ENCODE measurements around the gene PSTPIP2. TPM values are rescaled to one million over a fixed set of nuclear protein-coding genes. Genes with fewer than 3 reads are reported as not detected.
A peak's percentile ranks its signal among the peaks of the same experiment; 100 is the strongest.
"Not testable (repeated sequence)": the region's sequence is repeated elsewhere in the genome, so short reads cannot be mapped to it uniquely, and the experiment has no call there.

PSTPIP2 gene
- total and polyA plus RNA-seq, 5 donors = 1.5 to 4.0 (median 2.3) TPM

DNA sequence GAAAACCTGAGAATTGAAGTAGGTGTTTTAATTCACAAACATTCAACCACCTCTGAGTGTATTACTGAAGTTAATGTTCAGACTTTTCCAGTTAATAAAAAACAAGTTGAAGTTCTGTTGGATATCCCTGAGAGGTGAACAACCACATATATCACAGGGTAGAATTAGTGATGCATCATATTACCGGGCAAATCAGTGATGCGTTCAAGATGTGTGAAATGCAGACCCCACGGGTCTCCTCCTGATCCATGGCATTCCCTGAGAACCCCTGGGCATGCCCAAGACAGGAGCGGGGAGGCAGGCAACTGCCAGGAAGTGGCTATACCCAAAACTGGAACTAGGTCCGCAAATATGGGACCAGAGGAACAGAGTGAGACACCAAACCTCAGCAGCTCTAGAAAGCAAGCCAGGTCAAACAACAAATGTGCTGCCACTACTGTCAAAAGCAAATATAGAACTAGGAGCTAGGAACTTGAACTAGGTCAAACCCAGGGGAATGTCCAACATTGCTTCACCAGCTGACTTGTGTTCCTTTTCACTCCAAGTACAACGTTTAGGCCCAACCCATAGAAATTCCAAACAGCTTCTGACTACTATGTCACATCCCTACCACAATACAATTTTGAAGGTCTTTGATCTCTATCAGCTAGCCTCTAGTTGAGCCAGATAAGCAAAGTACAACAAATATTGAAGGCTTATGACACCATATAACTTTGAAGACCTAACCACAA is 20.2 kb downstream of the PSTPIP2 start:
- Histone ChIP-seq H3K27me3 (ENCODE audit: control insufficient read depth, insufficient read depth) (no peaks in the 10 kb centered on the region), H3K4me3 (ENCODE audit: low read length) (no peak overlapping the region), H3K4me1 (ENCODE audit: control insufficient read depth, insufficient read depth, low read length) (no peaks in the 10 kb centered on the region), H3K27ac (ENCODE audit: low read length) (no peak overlapping the region), H3K9me3 (ENCODE audit: control insufficient read depth, low read length) (no peaks in the 10 kb centered on the region)
- ATAC-seq (peak; percentile 18 to 36), DNase-seq (no peak)
- intact Hi-C loops (cut with DNase I) = no loop called here
- 75% methylated on average over 6 of the region's 6 CpGs for WGBS

DNA sequence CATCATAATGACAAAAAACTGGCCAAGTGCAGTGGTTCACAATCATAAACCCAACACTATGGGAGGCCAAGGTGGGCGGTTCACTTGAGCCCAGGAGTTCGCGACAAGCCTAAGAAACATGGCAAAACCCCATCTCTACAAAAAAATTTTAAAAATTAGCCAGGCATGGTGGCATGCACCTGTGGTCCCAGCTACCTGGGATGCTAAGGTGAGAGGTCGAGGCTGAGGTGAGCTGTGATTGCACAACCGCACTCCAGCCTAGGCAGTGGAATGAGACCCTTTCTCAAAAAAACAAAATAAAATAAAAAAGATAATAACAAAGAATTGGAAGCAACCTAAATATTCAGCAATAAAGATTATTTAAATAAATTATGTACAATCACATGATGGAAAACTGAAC is 21.8 kb downstream of the PSTPIP2 start:
- intact Hi-C loops (cut with DNase I) = no loop called here
- no peak for DNase-seq
- Histone ChIP-seq H3K9me3 (ENCODE audit: control insufficient read depth, low read length) (no peaks in the 10 kb centered on the region), H3K4me1 (ENCODE audit: control insufficient read depth, insufficient read depth, low read length) (no peaks in the 10 kb centered on the region), H3K27me3 (ENCODE audit: control insufficient read depth, insufficient read depth) (no peaks in the 10 kb centered on the region), H3K4me3 (ENCODE audit: low read length) (no peak overlapping the region), H3K27ac (ENCODE audit: low read length) (no peak overlapping the region)
- WGBS = 96% methylated on average over 5 of the region's 5 CpGs
- ATAC-seq = no peak

DNA sequence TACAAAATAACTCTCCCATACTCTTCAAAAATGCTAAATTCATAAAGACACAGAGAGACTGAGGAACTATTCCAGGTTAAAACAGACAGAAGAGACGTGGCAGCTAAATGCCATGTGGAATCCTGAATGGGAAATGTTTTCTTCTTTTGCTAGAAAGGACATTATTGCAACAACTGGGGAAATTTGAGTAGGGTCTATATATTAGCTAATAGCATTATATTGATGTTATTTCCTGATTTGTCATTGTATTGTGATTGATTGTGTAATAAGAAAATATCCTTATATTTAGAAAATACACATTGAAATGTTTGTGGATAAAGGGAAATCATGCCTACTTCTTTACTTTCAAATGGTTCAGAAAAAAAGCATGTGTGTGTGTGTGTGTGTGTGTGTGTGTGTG is 23.4 kb downstream of the PSTPIP2 start:
- WGBS = 86% methylated on average over 1 of the region's 1 CpG
- ATAC-seq (no peak), DNase-seq (no peak)
- H3K4me3 ChIP-seq (ENCODE audit: low read length) = no peak overlapping the region
- H3K9me3 ChIP-seq (ENCODE audit: control insufficient read depth, low read length) = no peaks in the 10 kb centered on the region
- no peaks in the 10 kb centered on the region for H3K27me3 ChIP-seq (ENCODE audit: control insufficient read depth, insufficient read depth)
- intact Hi-C loops (cut with DNase I) = no loop called here
- H3K4me1 ChIP-seq (ENCODE audit: control insufficient read depth, insufficient read depth, low read length) = no peaks in the 10 kb centered on the region
- no peak overlapping the region for H3K27ac ChIP-seq (ENCODE audit: low read length)

DNA sequence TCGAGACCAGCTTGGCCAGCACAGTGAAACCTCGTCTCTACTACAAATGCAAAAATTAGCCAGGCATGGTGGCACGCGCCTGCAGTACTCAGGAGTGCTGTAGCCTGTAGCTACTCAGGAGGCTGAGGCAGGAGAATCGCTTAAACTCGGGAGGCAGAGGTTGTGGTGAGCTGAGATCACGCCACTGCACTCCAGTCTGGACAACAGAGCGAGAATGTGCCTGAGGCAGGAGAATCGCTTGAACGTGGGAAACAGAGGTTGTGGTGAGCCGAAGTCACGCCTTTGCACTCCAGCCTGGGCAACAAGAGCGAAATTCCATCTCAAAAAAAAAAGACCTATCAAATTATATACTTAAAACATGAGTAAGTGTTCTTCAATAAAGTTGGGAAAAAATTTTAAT is 24.7 kb downstream of the PSTPIP2 start:
- H3K27me3 ChIP-seq (ENCODE audit: control insufficient read depth, insufficient read depth); H3K4me1 ChIP-seq (ENCODE audit: control insufficient read depth, insufficient read depth, low read length); ATAC-seq; H3K4me3 ChIP-seq (ENCODE audit: low read length); H3K9me3 ChIP-seq (ENCODE audit: control insufficient read depth, low read length); H3K27ac ChIP-seq (ENCODE audit: low read length); DNase-seq; intact Hi-C loops (cut with DNase I): not testable (repeated sequence)
- WGBS = 95% methylated on average over 13 of the region's 13 CpGs

DNA sequence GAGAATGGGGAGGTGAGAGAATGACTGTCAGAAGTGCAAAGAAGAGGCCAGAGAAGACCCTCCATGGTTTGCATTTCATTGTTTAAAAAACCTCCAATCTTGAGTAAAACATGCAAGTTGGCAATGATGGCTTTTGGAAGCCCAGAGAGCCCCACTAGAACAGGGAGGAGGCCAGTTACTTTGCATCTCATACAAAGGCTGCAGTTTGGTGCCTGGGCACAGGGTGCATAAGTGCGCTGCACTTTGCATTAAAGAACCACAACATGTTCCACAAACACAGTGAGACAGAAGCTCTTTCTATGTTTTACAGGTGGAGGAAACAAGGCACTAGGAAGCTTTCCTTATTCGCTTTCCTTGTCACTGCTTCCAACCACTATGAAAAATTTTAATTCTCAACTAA is 25.4 kb downstream of the PSTPIP2 start:
- DNase-seq (no peak), ATAC-seq (no peak)
- no peaks in the 10 kb centered on the region for H3K27me3 ChIP-seq (ENCODE audit: control insufficient read depth, insufficient read depth)
- no peak overlapping the region for H3K27ac ChIP-seq (ENCODE audit: low read length)
- 96% methylated on average over 2 of the region's 2 CpGs for WGBS
- H3K4me1 ChIP-seq (ENCODE audit: control insufficient read depth, insufficient read depth, low read length) = no peaks in the 10 kb centered on the region
- H3K9me3 ChIP-seq (ENCODE audit: control insufficient read depth, low read length) = no peaks in the 10 kb centered on the region
- intact Hi-C loops (cut with DNase I) = no loop called here
- H3K4me3 ChIP-seq (ENCODE audit: low read length) = no peak overlapping the region

DNA sequence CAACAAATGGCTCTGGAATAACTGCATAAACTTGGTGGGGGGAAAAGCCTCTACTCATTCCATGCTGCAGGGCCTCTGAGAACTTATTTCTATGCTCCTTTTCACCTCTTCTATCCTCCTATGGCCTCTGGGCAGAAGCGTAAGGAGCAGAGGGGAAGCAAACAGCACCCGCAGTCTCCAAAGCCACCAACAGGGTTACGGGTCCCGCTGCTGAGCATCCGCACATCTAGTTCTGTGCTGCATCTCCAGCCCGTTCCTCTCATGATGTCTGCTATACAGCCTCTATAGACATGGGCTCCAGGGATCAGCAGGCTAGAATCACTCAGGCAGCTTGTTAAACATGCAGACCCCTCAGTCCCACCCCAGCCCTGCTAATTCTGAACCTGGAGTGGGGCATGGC is 25.9 kb downstream of the PSTPIP2 start:
- Histone ChIP-seq H3K4me1 (ENCODE audit: control insufficient read depth, insufficient read depth, low read length) (no peaks in the 10 kb centered on the region), H3K9me3 (ENCODE audit: control insufficient read depth, low read length) (no peaks in the 10 kb centered on the region), H3K27me3 (ENCODE audit: control insufficient read depth, insufficient read depth) (no peaks in the 10 kb centered on the region), H3K4me3 (ENCODE audit: low read length) (no peak overlapping the region), H3K27ac (ENCODE audit: low read length) (no peak overlapping the region)
- intact Hi-C loops (cut with DNase I) = no loop called here
- DNase-seq = no peak
- ATAC-seq = no peak
- WGBS = 91% methylated on average over 6 of the region's 6 CpGs

DNA sequence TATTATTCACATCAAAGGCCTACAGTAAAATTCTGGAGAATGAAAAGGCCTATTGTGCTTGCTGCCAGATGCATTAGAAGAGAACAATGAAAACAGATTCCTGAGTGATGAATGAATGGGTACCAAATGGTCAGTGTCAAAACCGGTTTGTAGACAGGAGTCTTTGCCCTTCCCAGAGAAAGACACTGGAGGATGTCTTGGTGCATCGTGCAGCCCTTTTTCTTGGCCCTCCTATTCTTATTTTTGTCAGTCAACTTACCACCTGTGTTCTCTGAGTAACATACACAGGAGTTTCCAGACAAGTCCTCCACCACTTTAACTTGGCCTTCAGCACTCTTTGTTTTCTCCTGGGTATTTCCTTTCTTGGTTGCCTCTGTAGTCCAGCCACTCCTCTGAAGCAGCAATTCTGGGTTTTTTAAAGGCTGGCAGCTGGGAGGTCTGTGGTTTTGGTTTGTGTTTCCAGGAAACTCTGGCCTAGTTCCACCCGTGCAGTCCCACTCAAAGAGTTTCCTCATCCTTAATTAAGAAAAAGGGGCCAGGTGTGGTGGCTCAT is 29.4 kb downstream of the PSTPIP2 start:
- ATAC-seq (no peak), DNase-seq (no peak)
- Histone ChIP-seq H3K27ac (ENCODE audit: low read length) (no peak overlapping the region), H3K4me1 (ENCODE audit: control insufficient read depth, insufficient read depth, low read length) (no peaks in the 10 kb centered on the region), H3K4me3 (ENCODE audit: low read length) (no peak overlapping the region), H3K9me3 (ENCODE audit: control insufficient read depth, low read length) (no peaks in the 10 kb centered on the region), H3K27me3 (ENCODE audit: control insufficient read depth, insufficient read depth) (no peaks in the 10 kb centered on the region)
- 57% methylated on average over 3 of the region's 3 CpGs for WGBS
- intact Hi-C loops (cut with DNase I) = no loop called here

DNA sequence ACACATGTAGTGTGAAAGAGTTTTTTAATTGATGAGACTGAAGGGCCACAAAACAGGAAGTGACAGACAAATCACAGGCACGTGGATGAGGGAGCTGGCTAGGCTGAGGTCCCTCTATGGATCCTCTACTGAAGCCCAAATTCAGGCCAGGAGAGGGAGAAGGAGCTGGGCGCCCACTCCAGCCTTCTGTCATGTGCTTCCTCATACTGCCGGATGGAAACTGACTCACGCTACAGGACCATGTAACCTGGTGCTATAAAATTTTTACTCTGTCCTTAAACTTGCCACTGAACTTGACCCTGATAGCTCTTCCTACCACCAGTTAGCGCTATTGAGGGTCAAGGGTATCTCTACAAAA is 31.3 kb downstream of the PSTPIP2 start:
- 80% methylated on average over 5 of the region's 5 CpGs for WGBS

DNA sequence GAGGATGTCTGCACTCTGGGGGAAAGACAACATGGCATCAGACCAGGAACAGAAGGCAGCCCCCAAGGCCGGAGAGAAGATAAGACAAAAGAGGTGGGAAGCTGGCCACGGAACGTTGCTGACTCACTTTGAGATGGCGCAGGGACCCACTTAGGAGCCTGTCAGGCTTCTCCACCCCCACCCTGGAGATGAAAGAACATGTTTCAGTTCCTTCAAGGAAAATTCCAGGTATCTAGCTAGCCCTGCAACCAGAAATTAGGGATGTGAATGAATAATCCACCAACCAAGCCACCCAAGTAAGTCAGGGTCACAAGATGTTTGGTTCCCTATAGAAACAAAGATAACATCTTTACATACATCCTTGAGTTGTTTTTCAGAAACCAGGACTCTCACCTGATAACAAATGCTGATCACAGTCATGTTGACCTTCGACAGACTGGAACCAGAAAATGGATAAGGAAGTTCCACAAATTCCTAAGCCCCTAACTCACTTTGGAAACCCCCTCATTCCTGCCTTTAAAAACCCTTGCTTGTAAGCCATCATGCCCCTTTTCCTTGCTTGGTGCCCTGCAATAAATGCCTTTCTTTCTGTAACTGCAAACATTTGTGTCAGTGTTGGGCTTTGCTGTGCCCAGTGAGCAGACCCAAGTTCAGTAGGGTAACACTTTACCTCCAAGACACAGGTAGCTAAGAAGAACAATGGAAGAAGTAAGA is 31.9 kb downstream of the PSTPIP2 start:
- WGBS = 58% methylated on average over 5 of the region's 5 CpGs
- intact Hi-C loops (cut with DNase I) = no loop called here
- Histone ChIP-seq H3K4me3 (ENCODE audit: low read length) (no peak overlapping the region), H3K4me1 (ENCODE audit: control insufficient read depth, insufficient read depth, low read length) (no peaks in the 10 kb centered on the region), H3K27ac (ENCODE audit: low read length) (no peak overlapping the region), H3K9me3 (ENCODE audit: control insufficient read depth, low read length) (no peaks in the 10 kb centered on the region), H3K27me3 (ENCODE audit: control insufficient read depth, insufficient read depth) (no peaks in the 10 kb centered on the region)
- DNase-seq = no peak
- ATAC-seq = no peak

More for the DNA sequence above, 31.3 kb downstream of the PSTPIP2 start:
- Histone ChIP-seq H3K4me3 (ENCODE audit: low read length) (no peak overlapping the region), H3K9me3 (ENCODE audit: control insufficient read depth, low read length) (no peaks in the 10 kb centered on the region), H3K27ac (ENCODE audit: low read length) (no peak overlapping the region), H3K4me1 (ENCODE audit: control insufficient read depth, insufficient read depth, low read length) (no peaks in the 10 kb centered on the region), H3K27me3 (ENCODE audit: control insufficient read depth, insufficient read depth) (no peaks in the 10 kb centered on the region)
- intact Hi-C loops (cut with DNase I) = no loop called here
- DNase-seq (peak in 1 of 3 donors; percentile 54), ATAC-seq (no peak)

DNA sequence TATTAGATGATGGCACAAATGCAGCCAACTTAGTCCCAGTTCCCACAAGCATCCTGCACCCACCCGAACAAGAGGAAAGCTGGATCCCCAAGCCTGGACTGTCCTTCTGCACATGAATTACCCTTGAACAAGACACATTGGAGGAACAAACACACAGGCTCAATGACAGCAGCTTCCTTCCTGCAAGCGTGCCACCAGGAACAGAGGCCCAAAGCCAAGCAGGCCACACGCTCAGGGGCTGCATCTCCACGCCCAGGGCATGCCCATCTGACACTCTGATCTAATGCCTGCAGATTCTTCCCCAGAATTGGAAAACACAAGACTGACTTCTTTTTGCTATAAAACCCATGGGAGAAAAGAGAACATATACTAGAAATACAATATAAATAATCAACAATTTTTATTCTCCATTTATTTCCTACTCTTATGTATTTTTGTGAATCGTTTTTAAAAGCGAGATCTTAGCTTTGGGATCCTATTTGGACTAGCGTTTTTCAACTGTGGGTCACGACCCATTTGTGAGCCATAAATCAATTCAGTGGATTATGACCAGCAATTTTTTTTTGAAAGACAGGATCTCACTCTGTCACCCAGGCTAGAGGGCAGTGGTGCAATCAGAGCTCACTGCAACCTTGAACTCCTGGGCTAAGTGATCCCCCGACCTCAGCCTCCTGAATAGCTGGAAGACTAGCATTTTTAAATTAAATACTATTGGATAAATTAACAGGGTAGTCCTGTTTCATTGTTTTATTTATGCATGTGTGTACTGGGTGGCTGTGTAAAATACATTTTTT is 34.4 kb downstream of the PSTPIP2 start:
- ATAC-seq = peak in 1 of 2 donors; percentile 43
- intact Hi-C loops (cut with DNase I) = no loop called here
- 72% methylated on average over 9 of the region's 9 CpGs for WGBS

More for the DNA sequence above, 34.4 kb downstream of the PSTPIP2 start:
- Histone ChIP-seq H3K9me3 (ENCODE audit: control insufficient read depth, low read length) (no peaks in the 10 kb centered on the region), H3K4me3 (ENCODE audit: low read length) (no peak overlapping the region), H3K27ac (ENCODE audit: low read length) (no peak overlapping the region), H3K27me3 (ENCODE audit: control insufficient read depth, insufficient read depth) (no peaks in the 10 kb centered on the region), H3K4me1 (ENCODE audit: control insufficient read depth, insufficient read depth, low read length) (no peaks in the 10 kb centered on the region)
- DNase-seq = peak in 1 of 3 donors; percentile 66
